ENCODE results near the gene KCNJ10.

DNA sequence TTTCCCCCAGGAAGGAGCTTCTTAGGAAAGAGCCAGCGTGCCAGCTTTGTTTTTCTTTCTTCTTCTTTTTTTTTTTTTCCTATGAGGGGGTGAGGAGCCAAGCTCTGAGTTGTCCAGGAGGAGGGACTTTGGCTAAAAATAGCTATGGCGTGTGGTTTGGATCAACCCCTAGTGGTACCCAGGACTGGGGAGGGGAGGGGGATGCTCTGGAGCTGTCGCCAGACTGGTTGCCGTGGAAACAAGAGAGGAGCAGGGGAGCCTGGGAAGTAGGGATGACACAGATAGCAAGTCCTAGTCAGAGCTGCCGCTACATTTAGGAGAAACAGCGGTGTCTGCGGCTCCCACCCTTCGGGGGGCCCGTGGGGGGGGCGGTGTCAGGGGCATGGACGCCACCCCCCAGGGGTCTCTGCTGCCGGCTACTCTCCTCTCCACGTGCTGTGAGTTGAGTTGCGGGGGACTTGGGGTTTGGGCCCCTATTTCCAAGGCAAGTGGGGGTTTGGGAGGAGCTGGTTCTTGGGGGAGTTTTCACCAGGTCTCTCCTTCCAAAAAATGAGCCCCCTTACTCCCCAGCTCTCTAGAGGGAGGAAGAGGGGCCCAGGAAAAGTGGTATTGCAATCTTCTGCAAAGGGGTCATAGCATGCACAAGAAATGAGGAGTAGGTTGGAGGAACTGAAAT is 11.4 kb upstream of the KCNJ10 start, which contains the start of gene KCNJ9:
- TF ChIP-seq POLR2AphosphoS5 (IDR thresholded peaks at IDR 0.05; ENCODE audit: low read depth, low read length) (no peak), POLR2A (IDR thresholded peaks at IDR 0.05; ENCODE audit: low read depth, low read length) (no peak), TAF1 (IDR thresholded peaks at IDR 0.05; ENCODE audit: borderline replicate concordance, low read depth, low read length) (no peak)
